Uterus (tissue), 4 donors: ENCODE data around the gene DNHD1. TPM values are rescaled to one million over a fixed set of nuclear protein-coding genes. Genes with fewer than 3 reads are reported as not detected.

Experiments
- DNase-seq, 2 donors: peaks; one replicate each; pipeline ENCODE4 v3.0.0-alpha.2; 2019 to 2020
- H3K27ac ChIP-seq, 2 donors: fragments of 200-600 bp; sonication (generic); 1 replicate in 1 of 2; 2 replicates in 1 of 2; pipeline ENCODE4 v1.5.1; 2016 to 2018
- H3K27me3 ChIP-seq, 2 donors: fragments of 200-600 bp; sonication (generic); one replicate each; pipeline ENCODE4 v1.5.1; 2018 to 2019; ENCODE audit warnings: control low read depth in 1 of 2
- H3K36me3 ChIP-seq, 2 donors: fragments of 200-600 bp; sonication (generic); one replicate each; pipeline ENCODE4 v1.5.1; 2019; ENCODE audit warnings: control low read depth in 1 of 2
- H3K4me1 ChIP-seq, 2 donors: fragments of 200-600 bp; sonication (generic); one replicate each; pipeline ENCODE4 v1.5.1; 2018 to 2019; ENCODE audit warnings: control low read depth in 1 of 2
- H3K4me3 ChIP-seq, 2 donors: fragments of 200-600 bp; sonication (generic); 1 replicate in 1 of 2; 2 replicates in 1 of 2; pipeline ENCODE4 v1.5.1; 2018 to 2019; ENCODE audit warnings: mild to moderate bottlenecking in 1 of 2
- H3K9me3 ChIP-seq, 2 donors: fragments of 200-600 bp; sonication (generic); one replicate each; pipeline ENCODE4 v1.5.1; 2019; ENCODE audit warnings: control low read depth in 1 of 2
- POLR2A ChIP-seq, 2 donors: fragments of 450-650 bp; IDR thresholded peaks; one replicate each; pipeline ENCODE4 v1.6.1; 2016; ENCODE audit warnings: antibody characterized with exemption in 2 of 2, mild to moderate bottlenecking in 1 of 2, moderate library complexity in 1 of 2
- intact Hi-C: fragments of 100-400 bp; cut with DNase I; formaldehyde crosslinking; loops from one replicate; pipeline ENCODE4 v1.15.1; 2023; ENCODE audit warnings: low total_unique reads
- total RNA-seq, 4 donors: library from RNA; depleted of rRNA in 3 of 4; stranded (reverse); fragments of >200 nt in 3 of 4; gene quantifications; one replicate each; pipeline versions ENCODE4 v1.1.0 to v1.2.4, GENCODE V29; 2014 to 2023
- TF ChIP-seq, protein P1 (sequence below), 4 experiments: fragments of 200-600 bp in 2 of 4; fragments of 450-650 bp in 2 of 4; sonication (generic) in 2 of 4; IDR thresholded peaks; one replicate each; pipeline ENCODE4 v1.5.1; 2016 to 2019; ENCODE audit warnings: antibody characterized with exemption in 4 of 4, mild to moderate bottlenecking in 2 of 4, moderate library complexity in 1 of 4
- donor health status: DM: yes; HTN: yes; CAD: no.

Gene DNHD1
- total RNA-seq, 4 donors from 2014 or later: 9.4 to 32.5 (median 22.5) TPM

- no peaks in the 10 kb centered on the region for H3K4me1 ChIP-seq
- DNase-seq: no peak
- H3K9me3 ChIP-seq: no peaks in the 10 kb centered on the region
- H3K36me3 ChIP-seq: no peaks in the 10 kb centered on the region
- TF ChIP-seq POLR2A (IDR thresholded peaks at IDR 0.05): no peak
- TF ChIP-seq, protein P1, sequence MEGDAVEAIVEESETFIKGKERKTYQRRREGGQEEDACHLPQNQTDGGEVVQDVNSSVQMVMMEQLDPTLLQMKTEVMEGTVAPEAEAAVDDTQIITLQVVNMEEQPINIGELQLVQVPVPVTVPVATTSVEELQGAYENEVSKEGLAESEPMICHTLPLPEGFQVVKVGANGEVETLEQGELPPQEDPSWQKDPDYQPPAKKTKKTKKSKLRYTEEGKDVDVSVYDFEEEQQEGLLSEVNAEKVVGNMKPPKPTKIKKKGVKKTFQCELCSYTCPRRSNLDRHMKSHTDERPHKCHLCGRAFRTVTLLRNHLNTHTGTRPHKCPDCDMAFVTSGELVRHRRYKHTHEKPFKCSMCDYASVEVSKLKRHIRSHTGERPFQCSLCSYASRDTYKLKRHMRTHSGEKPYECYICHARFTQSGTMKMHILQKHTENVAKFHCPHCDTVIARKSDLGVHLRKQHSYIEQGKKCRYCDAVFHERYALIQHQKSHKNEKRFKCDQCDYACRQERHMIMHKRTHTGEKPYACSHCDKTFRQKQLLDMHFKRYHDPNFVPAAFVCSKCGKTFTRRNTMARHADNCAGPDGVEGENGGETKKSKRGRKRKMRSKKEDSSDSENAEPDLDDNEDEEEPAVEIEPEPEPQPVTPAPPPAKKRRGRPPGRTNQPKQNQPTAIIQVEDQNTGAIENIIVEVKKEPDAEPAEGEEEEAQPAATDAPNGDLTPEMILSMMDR (IDR thresholded peaks at IDR 0.05): no peak
- no peak overlapping the region for H3K27ac ChIP-seq
- H3K4me3 ChIP-seq: no peak overlapping the region
- intact Hi-C loops: no loop called here
- no peaks in the 10 kb centered on the region for H3K27me3 ChIP-seq
Observed at GRCh38 chr11:6569706-6570105, 72.6 kb downstream of the DNHD1 start.

GRCh38 chr11:6570691-6571427 is 73.8 kb downstream of the DNHD1 start:
- intact Hi-C loops: no loop called here
- Histone ChIP-seq H3K36me3 (no peaks in the 10 kb centered on the region), H3K9me3 (no peaks in the 10 kb centered on the region), H3K27me3 (no peaks in the 10 kb centered on the region), H3K27ac (no peak overlapping the region), H3K4me3 (no peak overlapping the region), H3K4me1 (no peaks in the 10 kb centered on the region)
- DNase-seq: no peak
- no peak for TF ChIP-seq POLR2A (IDR thresholded peaks at IDR 0.05)
- TF ChIP-seq, protein P1 (IDR thresholded peaks at IDR 0.05): no peak

GRCh38 chr11:6571434-6572008 is 74.4 kb downstream of the DNHD1 start:
- no peak for DNase-seq
- Histone ChIP-seq H3K36me3 (no peaks in the 10 kb centered on the region), H3K4me1 (peaks cover 0 to under 1% of the 10 kb centered on the region in 2 donors), H3K9me3 (no peaks in the 10 kb centered on the region), H3K27ac (no peak overlapping the region), H3K27me3 (no peaks in the 10 kb centered on the region), H3K4me3 (no peak overlapping the region)
- intact Hi-C loops: no loop called here
- no peak for TF ChIP-seq POLR2A (IDR thresholded peaks at IDR 0.05)
- TF ChIP-seq, protein P1 (IDR thresholded peaks at IDR 0.05): no peak

DNA sequence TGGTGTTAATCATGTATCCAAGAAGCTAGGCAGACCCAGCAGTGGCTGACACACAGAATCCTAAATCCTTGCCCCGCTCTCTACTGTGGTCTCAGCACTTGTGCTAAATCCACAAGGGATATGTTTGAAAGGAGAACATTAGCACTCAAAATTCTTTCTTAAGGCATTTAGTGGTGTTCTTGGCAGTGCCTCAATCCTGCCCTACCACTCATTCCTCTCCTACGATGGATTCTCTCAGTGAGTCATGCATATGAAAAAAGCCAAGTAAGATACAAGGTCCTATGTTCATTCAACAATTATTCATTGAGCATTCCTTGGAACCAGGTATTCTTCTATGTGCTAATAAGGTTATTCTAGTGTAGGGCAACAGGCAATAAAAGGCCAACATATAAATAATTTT is 75.1 kb downstream of the DNHD1 start:
- TF ChIP-seq, protein P1 (IDR thresholded peaks at IDR 0.05): no peak
- TF ChIP-seq POLR2A (IDR thresholded peaks at IDR 0.05): no peak
- Histone ChIP-seq H3K27ac (no peak overlapping the region), H3K4me3 (no peak overlapping the region), H3K4me1 (peaks cover 0 to 7% of the 10 kb centered on the region in 2 donors), H3K27me3 (no peaks in the 10 kb centered on the region), H3K36me3 (no peaks in the 10 kb centered on the region), H3K9me3 (no peaks in the 10 kb centered on the region)
- no peak for DNase-seq
- intact Hi-C loops: no loop called here
